Measurements from ENCODE around the gene EID3. TPM values are rescaled to one million over a fixed set of nuclear protein-coding genes. Genes with fewer than 3 reads are reported as not detected.
"Not testable (repeated sequence)": the region's sequence is repeated elsewhere in the genome, so short reads cannot be mapped to it uniquely, and the experiment has no call there.

Gene EID3
- total RNA-seq, 2 experiments from 2014 or later, result 4.7 TPM

DNA sequence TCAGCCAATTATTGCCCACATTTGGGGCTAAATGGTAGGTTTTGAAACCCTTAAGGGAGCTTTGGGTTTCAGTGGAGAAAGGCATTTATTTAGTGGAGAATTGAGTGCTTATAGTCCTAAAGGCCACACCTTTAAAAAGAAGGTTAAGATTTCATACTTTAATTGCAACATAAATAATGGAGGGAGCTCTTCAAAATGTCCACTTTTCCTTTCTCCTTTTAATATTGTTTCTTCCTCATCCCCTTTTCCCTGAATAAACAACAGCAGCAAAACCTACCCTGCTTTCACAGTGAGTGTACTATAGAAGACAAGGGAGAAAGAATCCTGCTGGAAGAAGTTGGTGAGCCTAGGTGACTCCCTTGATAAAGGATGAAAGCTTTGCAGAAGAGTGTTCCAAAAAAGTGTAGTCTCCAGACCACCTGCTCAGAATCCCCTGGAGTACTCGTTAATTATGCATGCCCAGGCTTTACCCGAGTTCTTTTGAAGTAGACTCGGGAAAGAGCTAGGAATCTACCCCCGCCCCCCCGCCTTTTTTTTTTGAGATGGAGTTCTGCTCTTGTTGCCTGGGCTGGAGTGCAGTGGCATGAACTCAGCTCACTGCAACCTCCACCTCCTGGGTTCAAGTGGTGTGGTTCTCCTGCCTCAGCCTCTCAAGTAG, 11.5 kb upstream of the EID3 start:
- intact Hi-C loops (cut with micrococcal nuclease), result no loop called here
- Mint-ChIP-seq H3K27ac (no peak overlapping the region), H3K4me1 (ENCODE audit: low read depth) (peaks cover 20% of the 10 kb centered on the region), H3K36me3 (peaks cover 57% of the 10 kb centered on the region), H3K4me3 (no peak overlapping the region), H3K27me3 (no peaks in the 10 kb centered on the region), H3K9me3 (no peaks in the 10 kb centered on the region)
- ChIA-PET POLR2A (interaction anchor here (0.8 to 0.9 kb wide), 2 partner anchors 47 to 74 kb away, joined by 3 read pairs; no protein-coding TSS in a partner anchor), CTCF (interaction anchor here (1.4 kb wide), 1 partner anchor 23 kb away, joined by 3 read pairs; no protein-coding TSS in a partner anchor)
- DNase-seq, result no peak

DNA sequence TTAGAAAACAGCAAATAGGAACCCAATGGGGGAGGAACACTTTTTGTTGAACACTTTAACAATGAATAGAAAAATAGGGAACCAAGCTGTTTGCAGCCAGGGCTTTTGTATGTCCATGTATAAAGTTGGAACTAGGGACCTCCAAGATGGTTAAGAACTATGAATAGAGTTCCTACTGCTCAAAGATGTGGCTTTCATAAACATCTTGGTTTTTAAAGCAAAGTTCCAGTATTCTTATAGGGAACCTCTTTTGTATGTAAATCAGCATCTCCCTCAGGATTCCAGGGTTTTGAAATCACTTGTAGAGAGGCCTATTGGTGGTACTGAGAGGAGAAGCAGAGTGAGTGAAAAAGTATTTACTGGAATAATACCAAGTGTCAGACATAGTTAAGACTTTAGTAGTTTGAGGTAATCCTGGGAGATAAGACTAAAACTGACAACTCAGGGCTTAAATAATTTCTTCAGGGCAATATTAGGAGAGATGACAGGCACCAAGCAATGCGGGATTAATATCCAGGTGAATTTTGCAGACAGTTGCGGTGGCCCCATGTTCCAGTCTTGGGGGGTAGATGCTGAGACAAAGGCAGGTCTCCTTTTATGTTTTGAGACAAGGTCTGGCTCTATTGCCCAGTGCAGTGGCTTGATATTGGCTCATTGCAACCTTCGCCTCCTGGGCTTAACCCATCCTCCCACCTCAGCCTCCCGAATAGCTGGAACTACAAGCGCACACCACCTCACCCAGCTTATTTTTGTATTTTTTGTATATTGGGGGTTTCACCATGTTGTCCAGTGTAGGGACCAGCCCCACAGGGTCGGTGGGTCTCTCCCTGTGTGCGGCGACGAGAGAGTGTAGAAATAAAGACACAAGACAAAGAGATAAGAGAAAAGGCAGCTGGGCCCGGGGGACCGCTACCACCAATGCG, 10.4 kb upstream of the EID3 start:
- POLR2A ChIA-PET, result no interaction called here
- intact Hi-C loops (cut with micrococcal nuclease), result no loop called here
- no peak overlapping the region for H3K4me3 Mint-ChIP-seq
- H3K27me3 Mint-ChIP-seq, result no peaks in the 10 kb centered on the region
- H3K27ac Mint-ChIP-seq, result no peak overlapping the region
- CTCF ChIA-PET, result interaction anchor here (1.4 kb wide), 1 partner anchor 22 kb away, joined by 3 read pairs; no protein-coding TSS in a partner anchor
- peaks cover 53% of the 10 kb centered on the region for H3K36me3 Mint-ChIP-seq
- DNase-seq, result no peak
- no peaks in the 10 kb centered on the region for H3K9me3 Mint-ChIP-seq
- H3K4me1 Mint-ChIP-seq (ENCODE audit: low read depth), result peaks cover 23% of the 10 kb centered on the region

DNA sequence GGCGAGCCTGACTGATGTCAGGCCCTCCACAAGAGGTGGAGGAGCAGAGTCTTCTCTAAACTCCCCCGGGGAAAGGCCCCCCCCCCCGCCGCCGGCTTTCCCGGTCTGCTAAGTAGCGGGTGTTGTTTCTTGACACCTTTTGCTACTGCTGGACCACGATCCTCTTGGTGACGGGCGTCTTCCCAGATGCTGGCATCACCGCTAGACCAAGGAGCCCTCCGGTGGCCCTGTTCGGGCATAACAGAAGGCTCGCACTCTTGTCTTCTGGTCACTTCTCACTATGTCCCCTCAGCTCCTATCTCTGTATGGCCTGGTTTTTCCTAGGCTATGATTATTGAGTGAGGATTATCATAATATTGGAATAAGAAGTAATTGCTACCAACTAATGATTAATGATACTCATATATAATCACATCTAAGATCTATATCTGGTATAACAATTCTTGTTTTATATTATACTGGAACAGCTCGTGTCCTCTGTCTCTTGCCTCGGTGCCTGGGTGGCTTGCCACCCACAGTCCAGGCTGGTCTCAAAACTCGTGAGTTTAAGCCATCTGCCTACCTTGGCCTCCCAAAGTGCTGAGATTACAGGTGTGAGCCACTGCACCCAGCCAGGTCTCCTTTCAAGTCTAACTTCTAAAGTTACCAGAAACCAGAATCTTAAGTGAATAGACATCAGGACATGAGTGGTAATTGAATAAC, 9.2 kb upstream of the EID3 start:
- intact Hi-C loops (cut with micrococcal nuclease); H3K4me3 Mint-ChIP-seq; DNase-seq; H3K9me3 Mint-ChIP-seq; H3K27ac Mint-ChIP-seq; H3K27me3 Mint-ChIP-seq; POLR2A ChIA-PET: not testable (repeated sequence)
- CTCF ChIA-PET, result interaction anchor here (0.6 kb wide), 1 partner anchor 1039 kb away, joined by 3 read pairs; no protein-coding TSS in a partner anchor
- peaks cover 43% of the 10 kb centered on the region for H3K36me3 Mint-ChIP-seq
- H3K4me1 Mint-ChIP-seq (ENCODE audit: low read depth), result peaks cover 23% of the 10 kb centered on the region

DNA sequence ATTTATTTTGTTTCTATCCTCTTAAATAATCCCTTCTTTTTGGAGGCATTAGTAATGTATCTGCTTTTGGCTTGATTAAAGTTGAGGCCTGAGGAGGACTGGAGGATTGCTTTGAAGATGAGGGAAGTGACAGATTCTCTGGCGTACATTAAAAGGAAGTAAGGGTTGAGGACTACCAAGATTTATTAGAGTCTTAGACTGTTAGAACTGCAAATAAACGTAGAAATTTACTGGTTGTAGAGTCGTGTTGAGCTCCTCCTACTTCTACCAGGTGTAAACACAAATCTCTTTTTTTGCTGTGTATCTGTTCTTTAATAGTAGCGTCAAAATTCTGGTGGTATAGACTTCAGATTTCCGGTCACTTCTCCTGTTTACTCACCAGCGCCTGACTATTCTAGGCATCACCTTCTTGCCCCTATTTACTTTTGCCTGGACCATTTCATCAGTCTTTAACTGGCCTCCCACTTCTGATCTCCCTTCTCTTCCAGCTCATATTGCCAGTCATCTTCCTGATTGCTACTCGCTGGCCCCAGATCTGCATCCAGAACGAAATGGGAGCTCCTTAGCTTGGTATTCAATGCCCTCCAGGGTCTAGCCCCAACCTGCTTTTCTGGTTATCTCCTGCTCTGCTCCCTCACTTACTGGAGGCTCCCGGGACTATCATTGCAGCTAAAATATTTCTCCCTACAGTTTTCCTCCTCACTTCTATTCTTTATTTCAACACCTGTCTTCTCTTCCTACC, 8.4 kb upstream of the EID3 start:
- POLR2A ChIA-PET, result interaction anchor here (1.7 kb wide), 1 partner anchor 9 kb away, joined by 5 read pairs; no protein-coding TSS in a partner anchor
- intact Hi-C loops (cut with micrococcal nuclease), result no loop called here
- Mint-ChIP-seq H3K9me3 (no peaks in the 10 kb centered on the region), H3K4me3 (no peak overlapping the region), H3K27ac (no peak overlapping the region), H3K36me3 (peaks cover 45% of the 10 kb centered on the region), H3K4me1 (ENCODE audit: low read depth) (peaks cover 26% of the 10 kb centered on the region), H3K27me3 (no peaks in the 10 kb centered on the region)
- CTCF ChIA-PET, result interaction anchor here (0.8 to 1.1 kb wide), 2 partner anchors 9 to 19 kb away, joined by 3 read pairs; partner anchors contain the start of gene EID3
- no peak for DNase-seq

DNA sequence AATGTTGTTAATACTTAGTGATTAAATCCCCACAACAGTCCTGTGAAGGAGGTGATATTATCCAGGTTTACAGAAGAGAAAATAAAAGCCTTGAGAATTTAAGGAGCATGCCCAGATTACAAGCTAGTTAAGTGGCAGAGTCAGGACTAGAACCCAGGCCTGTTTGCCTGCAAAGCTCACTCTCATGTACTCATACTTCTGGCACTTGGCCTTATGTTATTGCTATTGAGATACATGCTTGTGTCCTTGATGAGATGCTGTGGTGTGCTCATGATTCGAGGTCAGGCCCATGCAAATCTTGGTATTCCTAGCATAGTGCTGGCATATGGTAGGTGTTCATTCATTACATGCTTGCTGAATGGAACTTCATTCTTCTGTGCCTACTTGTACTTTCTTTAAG, 7.6 kb upstream of the EID3 start:
- ChIA-PET CTCF (interaction anchor here (1.1 to 1.3 kb wide), 3 partner anchors 9 to 19 kb away, joined by 3 read pairs; no protein-coding TSS in a partner anchor), POLR2A (interaction anchor here (1.7 kb wide), 1 partner anchor 8 kb away, joined by 5 read pairs; no protein-coding TSS in a partner anchor)
- DNase-seq, result no peak
- Mint-ChIP-seq H3K27me3 (no peaks in the 10 kb centered on the region), H3K4me3 (no peak overlapping the region), H3K27ac (no peak overlapping the region), H3K36me3 (peaks cover 44% of the 10 kb centered on the region), H3K9me3 (no peaks in the 10 kb centered on the region), H3K4me1 (ENCODE audit: low read depth) (peaks cover 30% of the 10 kb centered on the region)
- intact Hi-C loops (cut with micrococcal nuclease), result no loop called here

DNA sequence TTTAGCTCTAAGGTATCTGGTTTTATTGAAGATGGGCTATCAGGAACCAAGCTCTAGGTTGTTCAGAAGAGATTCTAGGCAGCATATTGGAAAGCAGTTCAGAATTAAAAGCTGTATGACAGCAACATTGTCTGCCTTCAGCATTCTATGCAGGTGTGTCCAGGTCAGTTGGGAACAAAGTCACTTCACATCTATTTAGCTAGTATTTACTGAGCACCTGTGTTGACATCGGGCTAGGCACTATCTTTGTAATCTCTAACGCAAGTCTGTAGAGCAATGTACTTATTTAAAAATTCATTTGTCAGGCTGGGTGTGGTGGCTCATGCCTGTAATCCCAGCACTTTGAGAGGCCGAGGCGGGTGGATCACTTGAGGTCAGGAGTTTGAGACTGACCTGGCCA, 6.8 kb upstream of the EID3 start:
- POLR2A ChIA-PET, result no interaction called here
- Mint-ChIP-seq H3K27ac (no peak overlapping the region), H3K4me3 (no peak overlapping the region), H3K36me3 (peaks cover 42% of the 10 kb centered on the region), H3K4me1 (ENCODE audit: low read depth) (peaks cover 33% of the 10 kb centered on the region), H3K9me3 (no peaks in the 10 kb centered on the region), H3K27me3 (no peaks in the 10 kb centered on the region)
- CTCF ChIA-PET, result interaction anchor here (1.1 to 1.3 kb wide), 2 partner anchors 10 to 12 kb away, joined by 3 read pairs; no protein-coding TSS in a partner anchor
- no peak for DNase-seq
- intact Hi-C loops (cut with micrococcal nuclease), result no loop called here

DNA sequence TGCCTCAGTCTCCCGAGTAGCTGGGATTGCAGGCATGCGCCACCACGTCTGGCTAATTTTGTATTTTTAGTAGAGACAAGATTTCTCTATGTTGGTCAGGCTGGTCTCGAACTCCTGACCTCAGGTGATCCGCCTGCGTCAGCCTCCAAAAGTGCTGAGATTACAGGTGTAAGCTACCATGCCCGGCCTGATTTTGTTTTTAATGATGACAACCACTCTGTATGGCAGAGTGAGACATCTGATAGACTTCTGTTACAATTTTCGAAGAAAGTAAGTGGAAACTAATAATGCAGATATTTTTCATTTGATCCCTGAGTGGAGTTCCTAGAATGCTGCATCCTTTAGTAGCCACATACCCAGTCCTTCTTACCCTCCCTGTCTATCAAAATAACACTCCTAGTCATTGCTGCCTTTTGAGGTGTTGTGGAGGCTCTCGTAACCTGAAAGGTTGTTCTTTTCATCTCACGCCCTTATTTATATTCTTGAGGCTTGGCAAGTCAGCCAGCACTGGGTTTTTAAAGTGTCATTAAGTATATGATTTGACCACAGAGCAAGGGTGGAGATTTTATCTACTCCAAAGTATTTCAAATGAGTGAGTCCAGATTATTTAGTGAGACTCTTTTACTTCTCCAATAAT, 5.9 kb upstream of the EID3 start:
- CTCF ChIA-PET, result interaction anchor here (3.6 kb wide), 1 partner anchor 10 kb away, joined by 20 read pairs; no protein-coding TSS in a partner anchor
- POLR2A ChIA-PET, result no interaction called here
- H3K36me3 Mint-ChIP-seq, result peaks cover 35% of the 10 kb centered on the region

DNA sequence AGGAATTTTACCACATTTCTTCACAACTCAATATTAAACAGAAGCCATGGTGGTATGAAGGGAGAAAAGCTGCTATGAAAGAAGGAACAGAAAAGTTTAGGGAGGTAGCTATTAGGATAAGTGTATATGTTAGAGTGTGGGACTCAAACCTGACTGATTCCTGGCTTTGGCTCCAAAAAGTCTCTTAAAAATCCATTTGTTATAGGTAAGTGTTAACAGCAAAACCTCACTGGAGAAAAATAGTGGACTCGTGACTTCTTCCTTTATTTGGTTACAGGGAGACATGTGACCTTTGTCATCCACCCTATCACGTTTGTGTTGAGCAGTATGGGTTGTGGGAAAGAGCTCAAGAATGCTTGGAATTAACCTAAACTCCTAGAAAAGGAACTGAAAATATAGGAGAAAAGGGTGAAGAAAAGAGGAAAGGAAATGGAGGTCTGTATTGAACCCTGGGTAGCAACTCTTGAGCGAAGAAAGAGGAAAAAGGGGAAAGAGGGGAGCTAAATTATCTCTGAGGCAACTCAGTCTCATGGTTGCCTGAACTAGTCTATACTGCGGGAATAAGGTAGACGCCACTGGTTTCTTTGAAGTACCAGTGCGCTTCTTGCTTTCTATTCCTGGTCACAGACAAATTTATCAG, 3.6 kb upstream of the EID3 start:
- no peaks in the 10 kb centered on the region for H3K9me3 Mint-ChIP-seq
- no peaks in the 10 kb centered on the region for H3K27me3 Mint-ChIP-seq
- peaks cover 34% of the 10 kb centered on the region for H3K36me3 Mint-ChIP-seq
- DNase-seq, result no peak
- no peak overlapping the region for H3K4me3 Mint-ChIP-seq
- ChIA-PET POLR2A (interaction anchor here (2.7 kb wide), 1 partner anchor 11 kb away, joined by 7 read pairs; no protein-coding TSS in a partner anchor), CTCF (interaction anchor here (3.6 kb wide), 1 partner anchor 12 kb away, joined by 20 read pairs; no protein-coding TSS in a partner anchor)
- intact Hi-C loops (cut with micrococcal nuclease), result loop anchor here (5.0 kb wide), 2 partner anchors 157 to 163 kb away; partner anchors contain the start of genes CHST11 and NFYB
- H3K4me1 Mint-ChIP-seq (ENCODE audit: low read depth), result peaks cover 50% of the 10 kb centered on the region
- H3K27ac Mint-ChIP-seq, result no peak overlapping the region

More for the DNA sequence above, 5.9 kb upstream of the EID3 start:
- H3K4me3 Mint-ChIP-seq, result no peak overlapping the region
- no peak overlapping the region for H3K27ac Mint-ChIP-seq
- H3K4me1 Mint-ChIP-seq (ENCODE audit: low read depth), result peaks cover 36% of the 10 kb centered on the region
- intact Hi-C loops (cut with micrococcal nuclease), result no loop called here
- no peaks in the 10 kb centered on the region for H3K9me3 Mint-ChIP-seq
- no peak for DNase-seq
- H3K27me3 Mint-ChIP-seq, result no peaks in the 10 kb centered on the region

DNA sequence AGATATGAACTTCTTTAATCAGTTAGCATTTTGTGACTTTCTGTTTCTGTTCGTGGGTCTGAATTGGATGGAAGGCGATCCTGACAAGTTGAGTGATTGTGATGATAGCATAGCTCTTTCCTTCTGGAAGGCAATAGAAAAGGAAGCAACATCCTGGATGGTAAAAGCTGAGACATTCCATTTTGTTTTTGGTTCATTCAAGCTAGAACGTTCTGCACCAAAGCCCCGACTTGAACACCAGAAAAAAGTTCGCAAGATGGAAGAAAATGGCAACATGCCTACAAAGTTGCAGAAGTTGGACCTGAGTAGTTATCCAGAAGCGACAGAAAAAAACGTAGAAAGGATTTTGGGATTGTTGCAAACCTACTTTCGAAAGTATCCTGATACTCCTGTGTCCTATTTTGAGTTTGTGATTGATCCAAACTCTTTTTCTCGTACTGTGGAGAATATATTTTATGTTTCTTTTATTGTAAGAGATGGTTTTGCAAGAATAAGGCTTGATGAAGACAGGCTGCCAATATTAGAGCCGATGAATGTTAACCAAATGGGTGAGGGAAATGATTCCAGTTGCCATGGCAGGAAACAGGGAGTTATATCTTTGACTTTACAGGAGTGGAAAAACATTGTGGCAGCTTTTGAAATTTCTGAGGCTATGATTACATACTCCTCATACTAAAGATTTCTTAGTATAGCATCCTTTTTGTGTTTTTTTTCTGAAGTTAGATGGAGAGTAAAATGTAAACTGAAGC, 896 bp downstream of the EID3 start:
- CTCF ChIA-PET, result interaction anchor here (0.6 to 2.4 kb wide), 7 partner anchors 9 to 90 kb away, joined by 3 to 18 read pairs (median 3); partner anchors contain the start of gene TXNRD1
- peaks cover 61% of the 10 kb centered on the region for H3K4me1 Mint-ChIP-seq (ENCODE audit: low read depth)
- peak overlapping the region; percentile 89 for H3K4me3 Mint-ChIP-seq
- intact Hi-C loops (cut with micrococcal nuclease), result loop anchor here (5.0 kb wide), 2 partner anchors 153 to 167 kb away; partner anchors contain the start of genes CHST11 and NFYB
- H3K27ac Mint-ChIP-seq, result peak overlapping the region; percentile 93
- no peaks in the 10 kb centered on the region for H3K27me3 Mint-ChIP-seq
- H3K9me3 Mint-ChIP-seq, result no peaks in the 10 kb centered on the region
- no peak for DNase-seq
- POLR2A ChIA-PET, result interaction anchor here (0.6 to 3.4 kb wide), 4 partner anchors 9 to 103 kb away, joined by 3 to 46 read pairs (median 4); no protein-coding TSS in a partner anchor
- H3K36me3 Mint-ChIP-seq, result peaks cover 32% of the 10 kb centered on the region

DNA sequence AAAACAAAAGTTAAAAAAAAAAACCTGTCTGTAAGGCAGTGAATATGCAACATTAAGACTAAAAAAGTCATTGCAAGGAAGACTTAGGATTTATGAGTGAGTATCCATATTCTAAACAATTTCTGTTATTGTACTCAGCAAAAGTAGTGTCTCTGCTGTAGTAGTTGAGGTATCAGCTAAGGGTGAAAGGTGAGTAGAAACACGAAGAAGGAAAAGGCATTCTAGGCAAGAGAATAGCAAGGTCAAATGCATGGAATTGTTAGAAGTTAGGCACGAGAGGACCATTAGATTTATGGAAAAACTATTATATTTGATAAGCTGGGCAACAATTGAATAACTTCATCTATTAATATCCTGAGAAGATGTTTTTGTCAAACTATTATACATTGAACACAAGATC, 1.8 kb downstream of the EID3 start:
- DNase-seq, result no peak
- CTCF ChIA-PET, result no interaction called here
- Mint-ChIP-seq H3K4me1 (ENCODE audit: low read depth) (peaks cover 57% of the 10 kb centered on the region), H3K36me3 (peaks cover 32% of the 10 kb centered on the region), H3K9me3 (no peaks in the 10 kb centered on the region), H3K27ac (no peak overlapping the region), H3K27me3 (no peaks in the 10 kb centered on the region), H3K4me3 (no peak overlapping the region)
- POLR2A ChIA-PET, result no interaction called here
- intact Hi-C loops (cut with micrococcal nuclease), result no loop called here
